ENCODE measurements around the gene STAB2.

STAB2 gene

DNA sequence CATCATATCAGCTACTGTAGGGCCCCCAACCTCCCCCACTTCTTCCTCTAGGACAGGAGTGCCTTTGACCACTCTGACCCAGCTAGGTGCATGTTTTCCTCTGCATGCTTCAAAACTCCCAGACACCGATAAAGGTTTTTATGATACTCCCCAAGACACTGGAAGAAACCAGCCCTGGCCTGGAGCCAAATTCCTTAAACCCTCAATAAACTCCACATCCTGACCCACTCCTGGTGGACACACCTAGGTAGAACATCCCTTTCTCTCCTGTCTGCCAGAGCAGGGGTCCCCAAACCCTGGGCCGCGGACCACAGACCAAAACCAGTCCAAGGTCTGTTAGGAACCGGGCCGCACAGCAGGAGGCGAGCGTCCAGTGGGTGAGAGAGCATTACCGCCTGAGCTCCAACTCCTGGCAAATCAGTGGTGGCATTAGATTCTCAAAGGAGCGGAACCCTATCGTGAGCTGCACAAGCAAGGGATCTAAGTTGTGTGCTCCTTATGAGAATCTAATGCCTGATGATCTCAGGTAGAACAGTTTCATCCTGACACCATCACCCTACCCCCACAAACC lies 204.4 kb downstream of the STAB2 start:
- TF ChIP-seq, protein P1, sequence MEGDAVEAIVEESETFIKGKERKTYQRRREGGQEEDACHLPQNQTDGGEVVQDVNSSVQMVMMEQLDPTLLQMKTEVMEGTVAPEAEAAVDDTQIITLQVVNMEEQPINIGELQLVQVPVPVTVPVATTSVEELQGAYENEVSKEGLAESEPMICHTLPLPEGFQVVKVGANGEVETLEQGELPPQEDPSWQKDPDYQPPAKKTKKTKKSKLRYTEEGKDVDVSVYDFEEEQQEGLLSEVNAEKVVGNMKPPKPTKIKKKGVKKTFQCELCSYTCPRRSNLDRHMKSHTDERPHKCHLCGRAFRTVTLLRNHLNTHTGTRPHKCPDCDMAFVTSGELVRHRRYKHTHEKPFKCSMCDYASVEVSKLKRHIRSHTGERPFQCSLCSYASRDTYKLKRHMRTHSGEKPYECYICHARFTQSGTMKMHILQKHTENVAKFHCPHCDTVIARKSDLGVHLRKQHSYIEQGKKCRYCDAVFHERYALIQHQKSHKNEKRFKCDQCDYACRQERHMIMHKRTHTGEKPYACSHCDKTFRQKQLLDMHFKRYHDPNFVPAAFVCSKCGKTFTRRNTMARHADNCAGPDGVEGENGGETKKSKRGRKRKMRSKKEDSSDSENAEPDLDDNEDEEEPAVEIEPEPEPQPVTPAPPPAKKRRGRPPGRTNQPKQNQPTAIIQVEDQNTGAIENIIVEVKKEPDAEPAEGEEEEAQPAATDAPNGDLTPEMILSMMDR (IDR thresholded peaks at IDR 0.05): no peak

DNA sequence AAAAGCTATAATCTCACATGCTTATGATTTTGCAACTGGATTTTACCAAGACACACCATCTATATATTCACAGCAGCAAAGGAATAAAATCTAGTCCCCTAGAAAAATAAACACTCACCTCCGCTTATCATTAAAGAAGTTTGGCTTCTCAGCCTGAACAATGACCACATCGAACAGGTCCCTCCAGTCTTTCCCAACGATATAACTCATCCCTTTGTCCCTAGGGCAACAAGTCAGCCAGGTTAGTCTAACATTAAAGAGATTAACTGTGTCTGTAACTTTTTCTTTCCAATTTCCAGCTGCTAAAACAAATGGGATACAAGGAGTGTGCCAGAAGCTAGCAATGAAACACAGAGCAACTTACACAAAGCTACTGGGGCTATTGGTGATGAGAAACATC lies 206.0 kb downstream of the STAB2 start:
- TF ChIP-seq, protein P1 (IDR thresholded peaks at IDR 0.05): no peak

DNA sequence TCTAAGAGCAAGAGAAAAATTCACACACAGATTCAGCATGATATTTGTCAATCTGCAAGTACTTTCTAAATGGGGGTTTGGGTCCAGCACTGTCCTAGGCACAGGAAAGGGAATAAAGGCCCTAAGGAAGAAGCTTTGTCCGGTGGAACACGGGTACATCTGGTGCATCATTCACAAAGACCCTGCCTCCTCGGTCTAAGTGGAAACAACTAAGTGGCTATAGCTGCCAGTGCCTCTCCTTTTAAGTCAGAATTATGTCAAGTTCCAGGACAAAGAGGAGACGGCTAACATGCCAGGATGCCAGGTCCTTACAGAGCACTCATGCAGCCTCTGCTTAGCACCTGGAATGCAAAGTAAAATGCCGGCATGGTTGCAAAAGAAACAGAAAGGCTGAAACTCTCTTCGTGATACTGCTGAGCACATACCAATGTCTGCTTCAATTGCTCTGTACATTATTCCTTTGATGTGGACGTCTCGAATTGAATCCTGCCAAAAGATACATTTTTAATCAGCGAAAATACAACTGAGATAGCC lies 206.5 kb downstream of the STAB2 start:
- TF ChIP-seq, protein P1 (IDR thresholded peaks at IDR 0.05): no peak

DNA sequence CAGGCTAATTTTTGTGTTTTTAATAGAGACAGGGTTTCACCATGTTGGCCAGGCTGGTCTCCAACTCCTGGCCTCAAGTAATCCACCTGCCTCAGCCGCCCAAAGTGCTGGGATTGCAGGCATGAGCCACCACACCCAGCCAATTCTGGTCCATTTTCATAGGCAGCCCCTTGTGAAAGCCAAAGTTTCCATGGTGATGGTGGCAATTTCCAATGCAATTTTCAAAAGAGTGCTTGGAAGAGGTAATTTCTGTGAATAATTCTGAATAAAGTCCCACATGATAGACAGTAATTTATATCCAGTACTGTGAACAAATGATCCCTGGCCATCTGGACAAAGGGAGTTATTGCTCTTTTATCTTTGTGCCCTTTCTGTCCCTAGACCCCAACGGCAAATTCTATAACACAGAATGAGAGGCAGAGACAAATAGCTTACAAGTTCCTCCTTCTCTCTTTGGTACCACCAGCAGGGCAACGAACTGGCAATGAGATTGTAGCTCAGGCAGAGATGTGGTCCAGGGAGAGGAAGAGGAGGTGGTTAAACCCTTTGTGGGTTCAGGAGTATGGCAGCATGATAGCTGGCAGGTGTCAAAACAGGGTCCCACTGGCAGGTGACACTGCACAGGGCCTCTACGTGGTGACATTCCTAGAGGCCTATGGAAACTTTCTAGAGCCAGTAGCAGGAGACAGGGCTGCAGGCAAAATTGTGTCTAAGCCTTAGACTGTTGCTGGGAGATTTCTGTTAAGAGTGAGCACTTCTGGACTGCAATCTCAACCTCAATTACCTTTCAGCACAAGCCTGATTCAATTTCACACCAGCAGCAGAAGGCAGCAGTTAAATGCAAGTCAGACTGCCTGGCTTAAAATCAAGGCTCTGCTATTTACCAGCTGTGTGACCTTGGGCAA lies 207.5 kb downstream of the STAB2 start:
- TF ChIP-seq, protein P1 (IDR thresholded peaks at IDR 0.05): no peak

DNA sequence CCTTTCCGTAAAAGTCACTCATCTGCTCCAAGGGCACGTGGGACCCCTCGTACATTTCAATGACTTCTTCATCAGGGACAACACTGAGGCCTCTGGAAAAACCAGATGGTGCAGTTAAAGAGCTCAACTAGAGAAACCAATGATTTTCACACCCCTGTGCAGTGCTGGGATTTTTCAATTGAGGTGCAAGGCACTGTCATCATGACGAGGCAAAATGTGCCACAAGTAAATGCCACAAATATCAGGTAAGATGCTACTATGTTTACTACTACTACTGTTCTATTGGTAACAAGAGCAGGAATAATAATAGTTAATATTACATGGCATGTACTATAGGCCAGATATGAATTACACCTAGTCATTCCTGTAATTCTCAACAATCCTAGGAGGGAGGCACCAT lies 211.5 kb downstream of the STAB2 start:
- TF ChIP-seq, protein P1 (IDR thresholded peaks at IDR 0.05): no peak

DNA sequence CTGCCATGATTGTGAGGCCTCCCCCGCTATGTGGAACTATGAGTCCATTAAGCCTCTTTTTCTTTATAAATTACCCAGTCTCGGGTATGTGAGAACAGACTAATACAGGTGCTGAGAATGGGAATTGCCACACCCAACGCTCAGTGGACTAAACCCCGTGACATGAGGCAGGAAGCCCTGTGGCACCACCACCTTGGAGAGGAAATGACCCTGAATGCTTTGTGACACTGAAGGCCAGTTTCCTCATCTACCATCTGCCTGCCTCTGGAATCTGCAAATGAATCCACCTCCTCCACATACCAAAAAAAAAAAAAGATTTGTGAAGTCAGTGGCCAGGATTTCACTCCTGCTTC lies 212.4 kb downstream of the STAB2 start:
- TF ChIP-seq, protein P1 (IDR thresholded peaks at IDR 0.05): no peak

DNA sequence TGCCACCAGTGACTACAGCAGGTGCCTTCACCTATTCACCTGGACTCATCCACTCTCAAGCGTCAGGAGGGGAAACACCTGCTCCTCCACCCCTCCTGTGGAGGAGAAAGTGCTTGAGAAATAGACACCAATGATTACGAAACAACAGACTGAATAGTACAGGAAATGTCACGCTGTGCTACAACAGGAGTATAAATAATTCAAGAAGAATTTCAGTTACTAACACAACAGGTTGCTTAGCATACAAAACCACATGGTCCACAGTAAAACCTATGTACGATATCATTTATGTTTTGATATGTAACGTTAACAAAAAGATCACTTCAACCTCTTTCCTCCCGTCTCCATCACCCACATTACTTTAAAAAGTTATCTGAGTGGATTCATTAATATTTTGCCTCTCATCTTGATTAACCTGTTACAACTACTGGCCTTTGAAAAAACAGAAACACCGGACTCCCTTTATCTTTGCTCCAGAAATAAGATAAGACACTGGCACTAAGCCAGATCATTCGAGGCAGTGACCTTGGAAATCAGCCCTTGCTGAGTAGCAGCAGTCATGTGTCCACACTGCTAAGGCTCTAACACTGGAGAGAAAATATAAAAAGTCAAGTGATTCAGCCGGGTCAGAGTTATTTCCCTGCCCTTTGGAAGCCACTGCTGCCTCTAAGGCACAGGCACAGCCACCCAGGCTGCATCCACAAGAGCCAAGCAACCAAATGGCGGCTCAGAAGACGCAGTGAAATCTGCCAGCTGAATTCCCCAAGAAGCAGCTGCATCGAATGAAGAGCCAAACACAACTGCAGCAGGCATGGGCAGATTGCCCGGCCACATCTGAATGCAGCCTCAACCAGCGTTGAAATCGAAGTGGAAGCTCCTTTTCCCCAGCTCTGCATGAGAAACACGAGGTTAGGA lies 213.0 kb downstream of the STAB2 start:
- TF ChIP-seq, protein P1 (IDR thresholded peaks at IDR 0.05): no peak

Data from LNCAP (cell line).